ENCODE measurements around the gene KIAA2012. TPM values are rescaled to one million over a fixed set of nuclear protein-coding genes. Genes with fewer than 3 reads are reported as not detected.

Gene KIAA2012
- total and polyA plus RNA-seq, 2 experiments from 2014 or later: 0.24 TPM; not detected in 1

- Histone ChIP-seq H3K27ac (no peak overlapping the region), H3K9me3 (ENCODE audit: low read depth) (no peaks in the 10 kb centered on the region), H3K4me3 (peak overlapping the region; percentile 86), H3K27me3 (peaks cover 24% of the 10 kb centered on the region), H3K4me1 (ENCODE audit: low read depth) (peaks cover 36% of the 10 kb centered on the region), H3K36me3 (no peaks in the 10 kb centered on the region)
- peak; percentile 71 to 75 for DNase-seq (ENCODE audit: low read depth in 1 of 2, low spot score in 1 of 2)
- peak; percentile 63 for TF ChIP-seq CTCF (IDR thresholded peaks at IDR 0.05; ENCODE audit: low read depth, low read length)
These were observed 37.7 kb upstream of the KIAA2012 start for GRCh38 chr2:202035089-202035940.

- H3K4me1 ChIP-seq (ENCODE audit: low read depth): peaks cover 42% of the 10 kb centered on the region
- H3K27ac ChIP-seq: no peak overlapping the region
- peak overlapping the region; percentile 86 for H3K4me3 ChIP-seq
- TF ChIP-seq CTCF (IDR thresholded peaks at IDR 0.05; ENCODE audit: low read depth, low read length): no peak
- peaks cover 17% of the 10 kb centered on the region for H3K27me3 ChIP-seq
- no peaks in the 10 kb centered on the region for H3K9me3 ChIP-seq (ENCODE audit: low read depth)
- no peaks in the 10 kb centered on the region for H3K36me3 ChIP-seq
- peak in 1 of 2 donors; percentile 17 for DNase-seq (ENCODE audit: low read depth in 1 of 2, low spot score in 1 of 2)
These were observed 37.1 kb upstream of the KIAA2012 start for GRCh38 chr2:202035941-202036372.

GRCh38 chr2:202036601-202037037 lies 36.4 kb upstream of the KIAA2012 start:
- H3K9me3 ChIP-seq (ENCODE audit: low read depth): no peaks in the 10 kb centered on the region
- no peaks in the 10 kb centered on the region for H3K36me3 ChIP-seq
- H3K4me3 ChIP-seq: peak overlapping the region; percentile 86
- peak overlapping the region; percentile 56 for H3K27ac ChIP-seq
- H3K27me3 ChIP-seq: peaks cover 11% of the 10 kb centered on the region
- peaks cover 43% of the 10 kb centered on the region for H3K4me1 ChIP-seq (ENCODE audit: low read depth)
- no peak for TF ChIP-seq CTCF (IDR thresholded peaks at IDR 0.05; ENCODE audit: low read depth, low read length)
- DNase-seq (ENCODE audit: low read depth in 1 of 2, low spot score in 1 of 2): peak in 1 of 2 donors; percentile 72

- H3K27me3 ChIP-seq: peaks cover 6% of the 10 kb centered on the region
- no peak for DNase-seq (ENCODE audit: low read depth in 1 of 2, low spot score in 1 of 2)
- H3K27ac ChIP-seq: peak overlapping the region; percentile 56
- peaks cover 43% of the 10 kb centered on the region for H3K4me1 ChIP-seq (ENCODE audit: low read depth)
- H3K4me3 ChIP-seq: peak overlapping the region; percentile 86
- H3K9me3 ChIP-seq (ENCODE audit: low read depth): no peaks in the 10 kb centered on the region
- no peak for TF ChIP-seq CTCF (IDR thresholded peaks at IDR 0.05; ENCODE audit: low read depth, low read length)
- H3K36me3 ChIP-seq: no peaks in the 10 kb centered on the region
These were observed 36.0 kb upstream of the KIAA2012 start for GRCh38 chr2:202037086-202037485.

GRCh38 chr2:202038471-202039277 lies 34.4 kb upstream of the KIAA2012 start:
- Histone ChIP-seq H3K27ac (peak overlapping the region; percentile 87), H3K4me3 (peak overlapping the region; percentile 86), H3K9me3 (ENCODE audit: low read depth) (no peaks in the 10 kb centered on the region), H3K4me1 (ENCODE audit: low read depth) (peaks cover 43% of the 10 kb centered on the region), H3K27me3 (peaks cover 4% of the 10 kb centered on the region), H3K36me3 (no peaks in the 10 kb centered on the region)
- peak in 1 of 2 donors; percentile 70 for DNase-seq (ENCODE audit: low read depth in 1 of 2, low spot score in 1 of 2)
- TF ChIP-seq CTCF (IDR thresholded peaks at IDR 0.05; ENCODE audit: low read depth, low read length): no peak

All from cardiac muscle cell (in vitro differentiated cells and primary cell).